IMR-90 (cell line): Measurements from ENCODE around the gene DENND1A. TPM values are rescaled to one million over a fixed set of nuclear protein-coding genes. Genes with fewer than 3 reads are reported as not detected.

Experiments used
- ATAC-seq: fragments of 200-7000 bp; cut with Tn5 transposase; 2 replicates; pipeline ENCODE4 v1.9.1; 2020; ENCODE audit warnings: low read depth, mild to moderate bottlenecking, moderate library complexity
- BruUV-seq: library from RNA; stranded (reverse); fragments of 400-500 nt; replicated peaks from 2 replicates; lab custom pipeline; 2021; lab: Mats Ljungman, UMichigan
- CTCF ChIA-PET: fragments of 300-600 bp; formaldehyde crosslinking; extraction: SDS; loops from one replicate; lab custom pipeline; 2021; ENCODE audit warnings: antibody characterized with exemption; lab: Yijun Ruan, JAX
- POLR2A ChIA-PET: fragments of 300-600 bp; sonication (Branson Sonifier 250); formaldehyde crosslinking; loops from one replicate; lab custom pipeline; 2022; ENCODE audit warnings: antibody characterized with exemption; ENCODE audit not compliant: unreplicated experiment; lab: Charles Lee
- DNase-seq: peaks from one replicate; pipeline ENCODE4 v3.0.0; 2013
- H2AFZ ChIP-seq: replicated peaks from 2 replicates; pipeline ENCODE3; 2013; ENCODE audit warnings: low read length, mild to moderate bottlenecking; ENCODE audit not compliant: poor library complexity
- H2AK5ac ChIP-seq: 2 replicates; pipeline ENCODE4 v1.6.1; 2013; ENCODE audit warnings: low read depth, low read length, inconsistent platforms
- H2AK9ac ChIP-seq: replicated peaks from 2 replicates; pipeline ENCODE3; 2013; ENCODE audit warnings: mild to moderate bottlenecking, low read depth, low read length, moderate library complexity; ENCODE audit not compliant: poor library complexity
- H2BK120ac ChIP-seq: 2 replicates; pipeline ENCODE4 v1.6.1; 2013; ENCODE audit warnings: low read depth, low read length, inconsistent platforms
- H2BK15ac ChIP-seq: 3 replicates; pipeline ENCODE4 v1.6.1; 2013; ENCODE audit warnings: low read depth, low read length, inconsistent platforms
- H2BK20ac ChIP-seq: 2 replicates; pipeline ENCODE4 v1.6.1; 2013; ENCODE audit warnings: low read depth, mild to moderate bottlenecking, inconsistent platforms, low read length, moderate library complexity
- H2BK5ac ChIP-seq: 2 replicates; pipeline ENCODE4 v1.6.1; 2013; ENCODE audit warnings: mild to moderate bottlenecking, low read depth, low read length, inconsistent platforms; ENCODE audit not compliant: poor library complexity, severe bottlenecking
- H3K14ac ChIP-seq: replicated peaks from 2 replicates; pipeline ENCODE4 v1.6.1; 2013; ENCODE audit warnings: low read depth, low read length, inconsistent platforms
- H3K18ac ChIP-seq: 2 replicates; pipeline ENCODE4 v1.6.1; 2013; ENCODE audit warnings: low read depth, low read length, control low read depth
- H3K23ac ChIP-seq: 2 replicates; pipeline ENCODE4 v1.6.1; 2013; ENCODE audit warnings: low read depth, low read length, inconsistent platforms
- H3K27ac ChIP-seq: 2 replicates; pipeline ENCODE4 v1.5.1; 2013; ENCODE audit warnings: mild to moderate bottlenecking, control low read depth, low read length; ENCODE audit not compliant: insufficient read depth
- H3K27me3 ChIP-seq: 2 replicates; pipeline ENCODE4 v1.6.1; 2013; ENCODE audit warnings: low read length; ENCODE audit not compliant: control insufficient read depth, insufficient read depth
- H3K36me3 ChIP-seq: 2 replicates; pipeline ENCODE4 v1.6.1; 2013; ENCODE audit warnings: low read length, mixed read lengths; ENCODE audit not compliant: control insufficient read depth, insufficient read depth
- H3K4ac ChIP-seq: 2 replicates; pipeline ENCODE4 v1.6.1; 2013; ENCODE audit warnings: low read depth, low read length, inconsistent platforms
- H3K4me1 ChIP-seq: 2 replicates; pipeline ENCODE4 v1.6.1; 2013; ENCODE audit warnings: low read length, mixed read lengths; ENCODE audit not compliant: control insufficient read depth, insufficient read depth
- H3K4me2 ChIP-seq: 2 replicates; pipeline ENCODE4 v1.6.1; 2013; ENCODE audit warnings: low read depth, mild to moderate bottlenecking, control low read depth, low read length, moderate library complexity
- H3K4me3 ChIP-seq: 2 replicates; pipeline ENCODE4 v1.5.1; 2013; ENCODE audit warnings: low read depth, mild to moderate bottlenecking, control low read depth, low read length, moderate library complexity; ENCODE audit not compliant: insufficient read depth
- H3K56ac ChIP-seq: 2 replicates; pipeline ENCODE4 v1.6.1; 2013; ENCODE audit warnings: low read length, inconsistent platforms; ENCODE audit not compliant: insufficient read depth; ENCODE audit errors: extremely low read depth
- H3K79me1 ChIP-seq, 2 experiments: 2 replicates each; pipeline ENCODE4 v1.6.1; 2013; ENCODE audit warnings: low read length in 2 of 2, inconsistent platforms in 1 of 2, low read depth in 1 of 2
- H3K9ac ChIP-seq: 2 replicates; pipeline ENCODE4 v1.6.1; 2013; ENCODE audit warnings: low read depth, low read length, control low read depth
- H3K9me1 ChIP-seq: 2 replicates; pipeline ENCODE4 v1.6.1; 2013; ENCODE audit warnings: low read length, inconsistent platforms; ENCODE audit not compliant: insufficient read depth
- H3K9me3 ChIP-seq: 2 replicates; pipeline ENCODE4 v1.6.1; 2013; ENCODE audit warnings: low read length; ENCODE audit not compliant: control insufficient read depth, insufficient read depth
- H4K20me1 ChIP-seq: 2 replicates; pipeline ENCODE4 v1.6.1; 2013; ENCODE audit warnings: low read length, inconsistent platforms; ENCODE audit not compliant: insufficient read depth
- H4K5ac ChIP-seq: 2 replicates; pipeline ENCODE4 v1.6.1; 2013; ENCODE audit warnings: mild to moderate bottlenecking, low read depth, low read length, control low read depth
- H4K8ac ChIP-seq, 2 experiments: 2 replicates each; pipeline ENCODE4 v1.6.1; 2013; ENCODE audit warnings: low read depth in 2 of 2, low read length in 2 of 2, control low read depth in 1 of 2, inconsistent platforms in 1 of 2
- H4K91ac ChIP-seq: 2 replicates; pipeline ENCODE4 v1.6.1; 2013; ENCODE audit warnings: low read depth, low read length, inconsistent platforms; ENCODE audit not compliant: insufficient read depth
- BHLHE40 ChIP-seq: fragments of 150-350 bp; IDR thresholded peaks from 2 replicates; pipeline ENCODE4 v1.6.1; 2016; ENCODE audit warnings: mild to moderate bottlenecking, low read depth, low read length
- CEBPB ChIP-seq: IDR thresholded peaks from 2 replicates; pipeline ENCODE4 v1.6.1; 2012; ENCODE audit warnings: low read depth, low read length, improper control_type of control experiment
- CHD1 ChIP-seq: IDR thresholded peaks from 2 replicates; pipeline ENCODE4 v1.6.1; 2012; ENCODE audit warnings: low read depth, low read length, improper control_type of control experiment
- CTCF ChIP-seq: conservative IDR thresholded peaks from 2 replicates; pipeline ENCODE4 v1.5.1; 2012; ENCODE audit warnings: mild to moderate bottlenecking, low read depth, low read length, improper control_type of control experiment
- ELK1 ChIP-seq: fragments of 150-350 bp; IDR thresholded peaks from 2 replicates; pipeline ENCODE4 v1.6.1; 2016; ENCODE audit warnings: low read depth, mild to moderate bottlenecking, low read length, moderate library complexity, borderline replicate concordance
- FOS ChIP-seq: fragments of 150-350 bp; IDR thresholded peaks from 2 replicates; pipeline ENCODE4 v1.6.1; 2016; ENCODE audit warnings: low read depth, low read length
- MAZ ChIP-seq: IDR thresholded peaks from 2 replicates; pipeline ENCODE4 v1.6.1; 2012; ENCODE audit warnings: low read depth, mild to moderate bottlenecking, low read length, improper control_type of control experiment, moderate library complexity, borderline replicate concordance
- MXI1 ChIP-seq: IDR thresholded peaks from 2 replicates; pipeline ENCODE4 v1.6.1; 2012; ENCODE audit warnings: low read depth, mild to moderate bottlenecking, low read length, moderate library complexity, borderline replicate concordance
- NFE2L2 ChIP-seq: fragments of 150-350 bp; IDR thresholded peaks from 2 replicates; pipeline ENCODE4 v1.6.1; 2016; ENCODE audit warnings: low read depth, mild to moderate bottlenecking, low read length
- POLR2A ChIP-seq: IDR thresholded peaks from 2 replicates; pipeline ENCODE4 v1.6.1; 2012; ENCODE audit warnings: mild to moderate bottlenecking, low read depth, low read length
- RAD21 ChIP-seq: IDR thresholded peaks from 2 replicates; pipeline ENCODE4 v1.6.1; 2012; ENCODE audit warnings: low read length, improper control_type of control experiment
- USF2 ChIP-seq: fragments of 150-350 bp; IDR thresholded peaks from 2 replicates; pipeline ENCODE4 v1.6.1; 2017; ENCODE audit warnings: mild to moderate bottlenecking, antibody characterized with exemption, low read length, low read depth
- WGBS, 2 experiments: methylation state at CpG; one replicate each; pipeline versions ENCODE4 v1.1.5 to v1.1.7; 2013; ENCODE audit warnings: missing lambda C conversion rate in 2 of 2; ENCODE audit not compliant: insufficient read length in 1 of 2; ENCODE audit errors: extremely low coverage in 2 of 2; 5-methylcytosine and 5-hydroxymethylcytosine counted together
- dilution Hi-C: fragments of 300-500 bp; cut with HindIII; formaldehyde crosslinking; loops from one replicate; pipeline ENCODE4 v1.14.3; 2018; ENCODE audit warnings: low sequenced_read_pairs; ENCODE audit not compliant: unreplicated experiment
- in situ Hi-C: fragments of 300-500 bp; cut with MboI; formaldehyde crosslinking; loops from 3 replicates; pipeline ENCODE4 v1.14.3; 2019; ENCODE audit warnings: low sequenced_read_pairs, inconsistent platforms, mixed read lengths
- intact Hi-C: fragments of 100-400 bp; cut with micrococcal nuclease; formaldehyde crosslinking; loops from 2 replicates; pipeline ENCODE4 v1.10.0; 2022
- polyA plus RNA-seq, 3 experiments: library from polyadenylated mRNA; depleted of rRNA; stranded (reverse); fragments of >200 nt; gene quantifications; 2 replicates each; pipeline ENCODE4 v1.2.3, GENCODE V29; 2012; ENCODE audit warnings: low replicate concordance in 1 of 3
- total RNA-seq: library from RNA; depleted of rRNA; stranded (reverse); fragments of >200 nt; gene quantifications from 2 replicates; pipeline ENCODE4 v1.2.3, GENCODE V29; 2012

Gene DENND1A
- total and polyA plus RNA-seq, 2 of the 4 experiments (the other 2 are of a cell fraction) = 21.4 to 27.6 TPM

GRCh38 chr9:123411636-123412035 is 518.3 kb downstream of the DENND1A start:
- no peak overlapping the region for H2AFZ ChIP-seq
- H3K4ac ChIP-seq = no peak overlapping the region
- H2BK120ac ChIP-seq = no peak overlapping the region
- BruUV-seq = no TSS peak
- H3K56ac ChIP-seq = no peak overlapping the region
- in situ Hi-C loops (no loop called here), intact Hi-C loops (no loop called here), dilution Hi-C loops (no loop called here)
- no peak overlapping the region for H2BK5ac ChIP-seq
- no peaks in the 10 kb centered on the region; the same call in 1 of the 2 replicates for H4K20me1 ChIP-seq
- TF ChIP-seq BHLHE40 = no peak
- TF ChIP-seq CHD1 = no peak
- TF ChIP-seq USF2 = no peak
- TF ChIP-seq MAZ = no peak
- TF ChIP-seq MXI1 = no peak
- no peak for TF ChIP-seq FOS
- TF ChIP-seq CTCF = no peak
- TF ChIP-seq ELK1 = no peak
- no peak for TF ChIP-seq NFE2L2
- TF ChIP-seq RAD21 = no peak
- TF ChIP-seq POLR2A = no peak
- TF ChIP-seq CEBPB = no peak
- peaks cover 3% of the 10 kb centered on the region for H3K9me1 ChIP-seq
- POLR2A ChIA-PET = no interaction called here
- H3K23ac ChIP-seq = no peak overlapping the region
- no peaks in the 10 kb centered on the region; the same call in 1 of the 2 replicates for H3K4me1 ChIP-seq
- H4K8ac ChIP-seq = no peak overlapping the region
- H3K9me3 ChIP-seq = no peaks in the 10 kb centered on the region
- H2AK5ac ChIP-seq = no peak overlapping the region
- no peak overlapping the region for H2BK20ac ChIP-seq
- CTCF ChIA-PET = no interaction called here
- DNase-seq = no peak
- no peak overlapping the region for H2AK9ac ChIP-seq
- no peak overlapping the region for H3K4me2 ChIP-seq
- no peaks in the 10 kb centered on the region for H3K36me3 ChIP-seq
- H3K4me3 ChIP-seq = no peak overlapping the region
- no peak overlapping the region for H2BK15ac ChIP-seq
- 67% methylated on average over 3 of the region's 11 CpGs; no CpG with 5 or more reads in 1 of the 2 experiments for WGBS, 2 experiments
- H4K5ac ChIP-seq = no peak overlapping the region
- H3K79me1 ChIP-seq = no peaks in the 10 kb centered on the region
- no peak overlapping the region for H3K27ac ChIP-seq
- H3K27me3 ChIP-seq = no peaks in the 10 kb centered on the region
- no peak overlapping the region for H4K91ac ChIP-seq
- no peak overlapping the region for H3K18ac ChIP-seq
- no peak overlapping the region for H3K9ac ChIP-seq
- no peak for ATAC-seq
- H3K14ac ChIP-seq = no peak overlapping the region
